HG02840 (cell line): ENCODE results near the gene OPN1SW.

ENCODE experiments used
- ATAC-seq: cut with Tn5 transposase; IDR thresholded peaks from one replicate; pipeline ENCODE4 v1.9.1; 2021; ENCODE audit warnings: mild to moderate bottlenecking, moderate library complexity, moderate number of reproducible peaks; ENCODE audit not compliant: unreplicated experiment, low FRiP score

OPN1SW gene

DNA sequence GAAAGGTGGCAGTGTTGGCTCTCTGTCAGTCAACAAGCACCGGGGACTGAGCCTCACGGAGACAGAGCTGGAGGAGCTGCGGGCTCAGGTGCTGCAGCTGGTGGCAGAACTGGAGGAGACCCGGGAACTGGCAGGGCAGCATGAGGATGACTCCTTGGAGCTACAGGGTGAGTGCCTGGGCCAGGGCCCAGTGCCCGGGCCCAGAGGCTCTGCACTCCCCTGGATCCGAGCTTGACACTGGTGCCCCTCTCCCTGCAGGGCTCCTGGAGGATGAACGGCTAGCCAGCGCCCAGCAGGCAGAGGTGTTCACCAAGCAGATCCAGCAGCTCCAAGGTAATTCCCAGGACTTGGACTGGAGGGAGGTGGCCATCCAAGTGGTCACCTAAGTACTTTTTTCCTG is 18.8 kb upstream of the OPN1SW start:
- no peak for ATAC-seq

DNA sequence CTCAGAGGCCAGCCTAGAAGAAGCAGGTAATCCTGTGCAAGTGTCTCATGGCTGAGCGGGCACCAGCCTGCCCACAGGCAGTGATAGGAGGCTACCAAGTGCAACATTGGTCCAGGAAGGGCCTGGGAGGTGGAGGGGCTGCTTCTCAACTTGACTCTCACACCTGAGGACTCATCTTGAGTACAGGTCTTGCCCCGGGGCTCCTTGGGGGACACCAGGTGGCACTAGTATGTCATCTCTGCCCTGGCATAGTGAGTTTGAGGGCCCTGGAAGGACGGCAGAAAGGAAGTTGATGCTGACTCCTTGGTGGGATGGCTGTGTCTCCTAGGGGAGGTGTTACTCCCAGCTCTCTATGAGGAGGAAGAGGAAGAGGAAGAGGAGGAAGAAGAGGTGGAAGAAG is 18.4 kb upstream of the OPN1SW start:
- no peak for ATAC-seq

DNA sequence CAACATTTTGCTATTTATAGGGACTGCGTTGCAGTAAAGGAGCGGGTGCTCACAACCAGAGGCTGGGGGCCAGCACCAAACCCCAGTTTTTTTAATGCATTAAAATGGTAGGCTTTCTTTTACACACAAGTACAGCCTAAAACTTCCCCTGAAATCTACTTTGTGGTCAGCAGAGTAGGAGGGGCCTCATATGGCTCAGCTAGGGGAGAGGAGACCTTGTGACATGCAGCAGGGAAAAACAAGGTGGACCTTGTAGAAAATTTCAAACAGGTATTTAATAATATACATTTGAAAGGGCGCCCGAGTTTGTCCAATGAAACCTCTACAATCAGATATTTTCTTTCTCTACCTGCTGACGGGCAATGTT is 17.6 kb upstream of the OPN1SW start:
- ATAC-seq, result no peak

DNA sequence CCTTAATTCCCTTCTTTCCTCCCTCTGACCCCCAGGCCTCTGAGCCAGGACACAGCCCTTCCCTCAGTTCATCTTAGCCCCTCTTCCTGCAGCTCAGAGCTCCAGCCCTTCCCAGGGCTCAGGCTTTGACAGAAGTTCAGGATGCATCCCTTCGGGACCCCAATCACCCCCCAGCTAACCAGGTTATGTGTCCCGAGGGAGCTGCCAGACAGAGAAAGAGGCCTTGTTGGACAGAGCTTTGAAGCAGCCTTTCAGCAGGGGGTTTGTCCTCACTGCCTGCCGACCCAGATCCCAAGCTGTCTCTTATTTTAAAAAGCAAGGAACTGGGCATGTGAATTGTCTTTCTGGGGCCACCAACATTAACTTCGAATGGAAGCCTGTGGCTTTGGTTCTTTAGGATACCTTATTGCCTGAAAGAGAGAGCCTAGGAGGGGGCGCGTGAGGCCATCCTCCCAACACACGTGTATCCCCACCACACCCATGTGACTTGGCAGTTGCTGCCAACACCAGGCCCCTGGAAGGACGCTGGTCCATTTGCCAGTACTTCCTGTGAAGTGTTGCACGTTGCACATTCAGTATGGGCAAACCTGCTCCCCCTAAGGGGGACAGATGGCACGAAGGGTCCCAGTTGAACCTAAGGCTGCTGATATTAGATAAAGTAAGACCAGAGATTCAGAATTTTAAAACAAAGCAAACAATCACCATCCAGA is 17.0 kb upstream of the OPN1SW start:
- no peak for ATAC-seq

DNA sequence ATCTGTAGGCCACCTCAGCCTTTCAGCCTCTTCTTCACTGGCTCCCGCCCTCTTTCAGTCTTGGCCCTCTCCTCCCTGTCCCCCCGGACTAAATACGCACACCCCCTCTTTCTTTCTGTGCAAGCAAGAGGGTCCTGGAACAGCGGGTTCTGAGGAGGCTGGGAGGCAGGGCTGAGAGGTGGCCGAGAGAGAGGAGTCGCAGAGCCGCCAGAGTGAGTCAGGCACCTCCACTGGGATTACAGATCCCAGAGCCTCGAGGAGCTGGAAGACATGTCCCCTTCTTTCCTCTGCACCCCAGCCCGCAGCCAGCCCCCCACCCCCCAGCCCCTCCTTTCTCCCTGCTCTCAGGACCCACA is 16.4 kb upstream of the OPN1SW start:
- ATAC-seq, result no peak

DNA sequence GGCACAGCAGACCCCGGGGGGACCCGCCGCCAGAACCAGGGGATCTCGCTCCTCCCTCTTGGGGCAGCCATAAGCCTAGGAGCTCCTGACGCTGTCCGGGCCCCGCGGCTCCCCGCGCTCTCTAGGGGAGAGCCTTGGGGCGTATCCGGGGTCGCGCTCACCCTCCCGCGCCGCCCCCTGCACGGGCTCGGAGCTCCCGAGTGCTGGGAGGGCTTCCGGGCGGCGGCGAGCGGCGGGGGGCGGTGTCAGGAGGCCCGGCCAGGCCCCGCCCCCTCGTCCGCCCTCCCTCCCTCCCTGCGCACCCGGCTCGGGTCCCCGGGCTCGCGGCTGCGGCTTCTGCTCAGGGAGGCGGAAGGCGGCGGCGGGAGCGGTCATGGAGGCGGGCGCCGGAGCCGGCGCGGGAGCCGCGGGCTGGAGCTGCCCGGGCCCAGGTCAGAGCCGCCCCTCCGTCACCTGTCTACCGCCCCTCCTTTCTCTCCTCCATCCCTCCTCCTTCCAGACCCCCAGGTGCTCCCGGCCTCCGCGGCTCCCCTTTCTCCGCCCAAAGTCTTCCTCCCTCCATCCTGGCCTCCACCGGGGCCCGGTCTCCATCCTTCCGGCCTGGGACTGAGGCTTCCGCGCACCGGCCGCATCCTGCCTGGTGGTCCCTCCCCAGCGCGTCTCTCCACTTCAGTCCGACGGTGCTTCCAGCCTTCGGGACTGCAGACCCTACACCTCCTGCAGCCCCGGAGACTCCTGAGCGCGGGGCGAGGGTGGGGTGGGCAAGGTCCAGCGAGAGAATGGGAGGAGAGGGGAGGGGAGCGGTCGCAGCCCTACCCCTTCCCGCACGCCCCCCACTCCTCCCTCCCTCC is 15.8 kb upstream of the OPN1SW start, which contains the start of gene CCDC136:
TSS of gene CCDC136 (plus strand) at position 848 of the 851 bp plus-strand sequence. CDS start 444 bp downstream, outside the sequence.
- ATAC-seq, result no peak

DNA sequence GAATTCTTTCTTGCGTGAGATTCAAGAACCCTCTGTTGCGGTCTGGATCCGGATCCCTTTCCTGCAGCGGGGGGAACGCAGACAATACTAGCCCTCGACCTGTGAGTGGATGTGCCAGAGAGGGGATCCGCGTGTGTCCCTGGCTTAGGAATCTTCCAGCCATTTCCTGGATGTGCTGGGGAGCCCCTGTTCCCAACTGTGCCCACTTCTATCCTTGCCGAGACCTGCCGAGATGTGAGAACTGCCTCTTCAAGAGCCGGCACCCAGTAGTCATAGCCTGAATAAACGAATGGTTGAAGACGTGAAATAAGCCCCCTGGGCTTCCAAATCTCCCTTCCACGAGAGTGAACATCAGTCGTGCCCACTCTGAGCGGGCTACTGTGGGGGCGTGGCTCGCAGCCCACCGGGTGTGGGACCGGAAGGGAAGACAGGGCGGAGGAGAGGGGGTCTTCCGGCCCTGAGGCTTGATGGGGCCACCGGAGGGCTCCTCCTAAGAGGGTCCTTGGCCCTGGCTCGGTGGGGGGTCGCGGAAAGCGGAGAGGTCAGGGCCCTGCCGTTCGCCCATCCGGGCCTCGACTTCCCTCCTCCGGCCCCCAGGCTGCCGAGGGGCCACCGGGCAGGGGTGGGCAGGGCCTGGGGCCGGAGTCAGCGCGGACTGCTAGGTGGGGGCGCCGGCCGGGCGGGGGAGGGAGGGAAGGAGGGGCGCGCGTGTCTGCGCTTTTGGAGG is 14.9 kb upstream of the OPN1SW start:
- no peak for ATAC-seq

DNA sequence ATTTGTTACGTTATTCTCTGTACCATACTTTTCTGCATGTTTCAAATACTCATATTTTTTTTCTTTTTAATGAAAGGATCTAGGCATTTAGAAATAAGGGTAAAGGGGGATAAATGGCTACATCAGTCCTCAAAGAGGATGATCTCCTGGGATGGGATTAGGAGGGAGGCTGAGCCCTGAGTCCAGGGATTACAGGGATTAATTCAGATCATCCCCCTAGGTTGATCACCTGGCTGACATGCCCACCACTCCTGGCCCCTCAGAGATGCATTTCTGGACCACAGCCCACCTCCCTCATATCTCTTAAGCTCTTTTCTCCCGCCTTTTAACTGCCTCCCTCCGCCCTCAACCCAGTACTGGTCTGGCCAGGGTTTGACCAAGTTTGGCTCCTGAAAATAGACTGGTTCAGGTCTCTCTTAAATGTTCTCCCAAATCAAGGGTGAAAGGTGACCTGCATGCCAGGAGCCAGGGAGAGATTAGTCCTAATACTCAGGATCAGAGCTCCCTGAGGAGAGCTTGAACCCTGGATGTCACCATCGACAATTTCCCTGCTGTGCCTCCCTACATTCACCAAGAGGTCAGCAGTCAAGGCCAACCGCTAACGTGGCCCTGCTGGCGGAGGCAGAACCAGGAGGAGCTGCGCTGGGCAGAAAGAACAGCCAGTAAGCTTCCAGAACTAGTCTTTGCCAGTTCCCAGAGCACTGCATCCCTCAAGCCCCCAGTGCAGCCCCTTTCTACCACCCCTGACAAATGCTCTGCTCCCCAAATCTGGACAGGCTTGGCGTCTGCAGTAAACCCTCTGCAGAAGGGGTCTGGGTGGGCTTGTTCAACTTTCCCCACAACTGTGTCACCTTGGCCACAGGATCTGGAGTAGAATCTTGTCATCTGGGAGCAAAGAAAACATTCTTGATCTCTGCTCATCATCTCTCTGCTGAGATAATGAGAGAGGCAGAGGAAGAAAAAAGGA is 13.1 kb upstream of the OPN1SW start:
- no peak for ATAC-seq

DNA sequence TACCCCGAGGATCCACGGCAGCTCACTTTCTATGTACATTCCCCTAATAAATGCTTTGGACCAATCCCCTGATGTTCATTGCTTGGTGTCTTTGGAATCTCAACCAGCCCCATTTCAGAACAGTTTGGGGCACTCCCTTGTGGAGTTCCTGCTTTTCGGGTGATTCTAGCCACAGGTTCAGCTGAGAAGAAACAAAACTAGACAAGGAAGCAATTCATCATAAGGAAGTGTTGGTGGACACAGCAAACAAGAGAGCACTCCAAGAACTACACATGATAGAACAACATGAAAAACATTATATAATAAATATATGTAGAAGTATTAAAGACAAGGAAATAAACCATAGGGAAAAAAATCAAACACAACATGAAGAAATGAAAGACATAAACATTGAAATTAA is 10.1 kb upstream of the OPN1SW start:
- ATAC-seq, result no peak

DNA sequence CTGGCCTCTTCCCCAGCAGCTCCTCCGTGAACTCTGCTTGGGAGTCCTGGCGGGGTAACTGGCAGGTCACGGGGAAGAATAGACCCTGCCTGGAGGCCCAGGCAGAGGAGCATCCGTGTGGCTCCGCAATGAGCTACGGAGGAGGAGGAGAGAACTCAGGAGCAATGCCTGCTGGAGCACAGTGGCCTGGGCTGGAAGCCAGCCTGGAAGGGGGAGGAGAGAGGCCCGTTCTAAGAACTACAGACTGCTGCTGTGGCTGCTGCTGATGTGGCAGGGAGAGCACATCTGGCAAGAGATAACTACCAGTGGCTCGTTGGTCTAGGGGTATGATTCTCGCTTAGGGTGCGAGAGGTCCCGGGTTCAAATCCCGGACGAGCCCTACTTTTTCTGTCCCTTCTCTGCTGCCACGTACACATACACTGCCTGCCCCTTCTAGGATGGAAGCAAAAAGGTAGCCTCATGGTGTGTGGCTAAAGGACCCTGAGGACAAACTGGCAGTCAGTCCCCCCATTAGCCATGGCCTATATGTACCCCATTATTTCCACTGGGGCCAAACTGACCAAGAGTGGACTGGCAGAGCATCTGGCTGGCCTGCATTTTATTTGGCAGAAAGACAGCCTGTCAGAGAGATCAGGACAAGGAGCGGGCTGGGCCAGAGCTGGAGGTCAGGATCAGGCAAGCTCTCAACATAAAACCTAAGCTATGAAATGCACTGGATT is 7.7 kb upstream of the OPN1SW start:
- ATAC-seq, result no peak

DNA sequence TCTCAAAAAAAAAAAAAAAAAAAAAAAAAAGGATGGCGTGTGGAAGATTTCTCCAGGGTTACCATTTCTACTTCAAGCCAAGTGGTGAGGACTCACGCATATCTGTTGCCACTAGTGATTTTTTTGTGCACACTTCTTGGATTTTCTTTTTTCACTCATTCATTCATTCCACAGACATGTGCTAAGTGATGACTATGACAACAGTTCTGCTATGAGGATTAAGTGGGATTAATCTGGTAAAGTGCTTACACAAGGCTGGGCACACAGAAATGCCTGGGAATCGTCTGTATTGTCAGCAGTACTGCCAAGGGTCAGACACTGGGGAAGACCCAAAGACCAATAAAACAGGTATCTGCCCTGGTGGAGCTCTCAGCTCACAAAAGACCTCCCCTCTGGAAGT is 6.3 kb upstream of the OPN1SW start:
- no peak for ATAC-seq

DNA sequence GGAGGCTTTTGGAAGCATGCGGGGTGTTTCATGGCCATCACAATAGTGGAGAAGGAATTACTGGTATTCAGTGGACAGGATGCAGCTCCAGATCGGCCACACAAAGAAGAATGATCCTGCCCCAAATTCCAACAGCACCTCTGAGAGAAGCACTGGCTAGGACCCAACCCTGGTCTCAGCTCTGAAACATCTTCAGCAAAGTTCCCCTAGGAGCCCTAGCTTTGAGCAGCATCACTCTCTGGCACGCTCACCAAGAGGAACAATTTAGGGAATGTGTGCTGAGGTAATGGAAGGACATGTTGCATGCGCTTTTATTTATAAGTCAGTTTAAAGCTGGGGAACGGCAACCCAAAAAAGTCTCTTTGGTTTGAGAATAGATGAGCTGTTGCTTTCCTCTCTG is 5.5 kb upstream of the OPN1SW start:
- no peak for ATAC-seq

DNA sequence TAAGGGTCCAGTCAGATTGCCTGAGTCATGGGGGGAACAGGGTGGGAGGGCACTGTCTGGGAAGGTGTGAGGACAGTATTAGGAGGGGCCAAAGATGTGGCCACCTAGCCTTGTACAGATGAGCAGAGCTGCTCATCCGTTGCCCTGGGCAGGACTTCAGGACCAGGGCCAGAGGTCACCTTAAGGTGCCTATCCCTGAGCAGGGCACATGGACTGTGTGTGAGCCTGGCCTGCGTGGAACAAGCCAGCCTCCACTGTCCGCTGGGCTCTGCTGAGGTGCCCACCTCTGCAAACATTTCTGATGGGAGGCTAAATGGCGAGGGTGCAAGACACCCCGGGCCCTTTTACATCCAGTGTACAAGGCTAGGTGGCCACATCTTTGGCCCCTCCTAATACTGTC is 3.4 kb upstream of the OPN1SW start:
- ATAC-seq, result no peak

DNA sequence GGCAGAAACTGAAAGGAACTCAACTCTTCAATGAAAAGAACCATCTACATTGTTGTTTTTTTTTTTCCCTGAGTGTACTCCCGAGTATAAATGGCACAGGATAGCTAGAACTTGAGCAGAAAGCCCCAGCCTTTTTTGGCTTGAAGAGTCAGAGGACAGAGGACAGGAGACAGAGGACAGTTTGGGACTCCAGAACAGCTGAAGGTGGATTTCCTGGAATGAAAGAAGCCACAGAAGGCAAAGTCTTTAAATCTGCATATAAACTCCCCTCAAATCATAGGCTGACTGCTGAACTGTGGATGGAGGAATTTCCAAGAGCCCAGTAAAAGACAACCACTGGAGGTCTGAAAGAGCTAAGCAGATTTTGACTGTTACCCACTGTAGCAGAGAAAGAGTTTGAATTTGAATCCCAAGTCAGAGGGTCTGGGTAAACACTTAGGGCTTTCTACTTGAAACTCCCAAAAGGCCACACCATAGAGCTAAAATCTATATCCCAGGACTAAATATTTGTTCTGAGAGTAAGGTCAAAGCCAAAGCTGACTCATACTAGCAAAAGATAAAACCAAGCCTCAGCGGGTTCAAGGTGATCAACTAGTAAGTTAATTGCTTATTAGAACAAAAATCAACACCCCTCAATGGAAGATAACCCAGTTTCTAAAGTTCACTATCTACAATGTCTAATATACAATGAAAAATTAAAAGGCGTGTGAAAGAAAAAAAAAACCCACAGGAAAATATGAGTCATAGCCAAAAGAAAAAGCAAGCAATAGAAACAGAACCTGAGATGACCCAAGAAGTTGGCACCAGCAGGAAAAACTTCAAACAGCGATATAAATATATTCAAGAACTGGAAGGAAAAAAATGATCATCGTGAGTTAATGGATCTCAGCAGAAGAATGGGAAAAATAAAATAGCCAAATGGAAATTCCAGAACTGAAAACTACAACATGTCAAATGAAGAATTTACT is 1.8 kb upstream of the OPN1SW start:
- ATAC-seq, result no peak

DNA sequence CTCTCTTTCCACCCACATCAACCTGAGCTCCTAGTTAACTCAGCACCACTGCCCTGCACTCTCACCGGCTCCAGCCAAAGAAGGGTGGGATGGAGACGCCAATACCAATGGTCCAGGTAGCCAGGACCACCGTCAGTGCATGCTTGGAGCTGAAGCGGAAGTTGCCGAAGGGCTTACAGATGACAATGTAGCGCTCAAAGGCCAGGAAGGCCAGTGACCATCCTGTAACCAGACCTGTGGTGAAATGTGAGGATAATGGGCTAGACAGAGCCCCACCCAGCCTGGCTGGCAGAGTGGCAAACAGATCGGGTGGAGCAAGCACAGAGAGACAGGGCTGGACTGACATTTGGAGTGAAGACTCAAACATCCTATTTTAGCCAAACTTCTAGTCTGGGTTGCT is 673 bp downstream of the OPN1SW start:
- no peak for ATAC-seq

DNA sequence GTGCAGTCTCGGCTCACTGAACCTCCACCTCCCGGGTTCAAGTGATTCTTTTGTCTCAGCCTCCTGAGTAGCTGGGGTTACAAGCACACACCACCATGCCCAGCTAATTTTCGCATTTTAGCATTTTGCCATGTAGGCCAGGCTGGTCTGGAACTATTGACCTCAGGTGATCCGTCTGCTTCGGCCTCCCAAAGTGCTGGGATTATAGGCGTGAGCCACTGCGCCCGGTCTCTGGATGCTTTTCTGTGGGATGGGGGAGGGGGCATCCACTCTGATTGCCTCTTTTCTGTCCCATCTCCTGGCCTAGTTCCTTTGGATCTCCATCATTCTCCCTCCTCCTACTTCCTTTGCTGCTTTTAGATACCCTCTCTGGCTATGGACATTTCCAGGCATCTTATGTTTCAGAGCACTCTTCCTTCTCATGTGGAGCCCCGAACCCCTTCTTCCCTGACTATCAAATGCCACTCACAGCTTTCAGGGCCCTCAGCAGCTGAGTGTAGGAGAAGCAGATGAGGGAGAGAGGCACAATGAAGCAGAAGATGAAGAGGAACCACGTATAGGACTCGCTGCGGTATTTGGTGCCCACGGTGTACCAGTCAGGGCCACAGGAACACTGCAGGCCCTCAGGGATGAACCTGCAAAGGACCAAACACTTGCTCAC is 1.4 kb downstream of the OPN1SW start:
- ATAC-seq, result no peak

DNA sequence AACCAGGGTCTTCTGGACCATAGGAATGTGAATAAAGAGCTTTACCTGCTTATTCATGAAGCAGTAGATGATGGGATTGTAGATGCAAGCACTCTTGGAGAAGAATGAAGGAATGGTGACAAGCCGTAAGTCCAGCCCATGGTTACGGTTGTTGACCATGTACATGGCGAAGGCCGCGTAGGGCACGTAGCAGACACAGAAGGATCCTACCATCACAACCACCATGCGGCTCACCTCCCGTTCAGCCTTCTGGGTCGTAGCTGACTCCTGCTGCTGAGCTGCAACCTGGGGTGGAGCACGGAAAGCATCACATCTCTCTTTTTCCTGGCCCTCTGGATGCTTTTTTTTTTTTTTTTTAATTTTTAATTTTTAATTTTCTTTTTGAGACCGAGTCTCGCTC is 2.0 kb downstream of the OPN1SW start:
- ATAC-seq, result no peak

DNA sequence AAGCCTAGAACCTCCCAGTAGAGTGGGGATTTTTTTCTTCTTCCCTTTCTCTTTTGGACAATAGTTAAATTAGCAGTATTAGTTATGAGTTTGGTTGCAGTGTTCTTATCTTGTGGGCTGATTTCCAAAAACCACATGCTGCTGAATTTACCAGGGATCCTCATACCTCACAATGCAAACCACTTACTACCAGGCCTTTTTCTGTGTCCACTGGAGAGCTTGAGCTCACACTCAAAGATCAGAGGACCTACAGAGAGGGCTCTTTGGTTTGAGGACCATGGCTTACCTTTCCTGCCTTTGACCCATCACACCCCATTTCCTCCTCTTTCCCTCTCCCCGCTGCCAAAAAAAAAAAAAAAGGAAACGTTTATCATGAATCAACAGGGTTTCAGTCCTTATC is 5.4 kb downstream of the OPN1SW start:
- ATAC-seq, result no peak
